BJ (cell line): ENCODE results near the gene SPINT1. TPM values are rescaled to one million over a fixed set of nuclear protein-coding genes. Genes with fewer than 3 reads are reported as not detected.

Source experiments
- CTCF ChIA-PET: fragments of 350-600 bp; formaldehyde crosslinking; extraction: SDS; loops from one replicate; lab custom pipeline; 2021; ENCODE audit warnings: antibody characterized with exemption, inconsistent platforms; lab: Yijun Ruan, JAX
- POLR2A ChIA-PET: fragments of 300-600 bp; sonication (Branson Sonifier 250); formaldehyde crosslinking; extraction: SDS; loops from one replicate; lab custom pipeline; 2021; ENCODE audit warnings: antibody characterized with exemption; lab: Charles Lee
- DNase-seq: peaks from one replicate; pipeline ENCODE4 v3.0.0-alpha.2; 2011; ENCODE audit warnings: low read depth
- H3K27me3 ChIP-seq: 2 replicates; pipeline ENCODE4 v1.6.0; 2011; ENCODE audit warnings: low read length; ENCODE audit not compliant: control insufficient read depth, insufficient read depth
- H3K36me3 ChIP-seq: 2 replicates; pipeline ENCODE4 v1.5.1; 2011; ENCODE audit warnings: low read length; ENCODE audit not compliant: control insufficient read depth, insufficient read depth
- H3K4me3 ChIP-seq: 2 replicates; pipeline ENCODE4 v1.5.1; 2011; ENCODE audit warnings: low read depth, mild to moderate bottlenecking, control low read depth, low read length
- polyA plus RNA-seq: library from polyadenylated mRNA; depleted of rRNA; stranded (reverse); fragments of >200 nt; gene quantifications from 2 replicates; pipeline ENCODE4 v1.2.3, GENCODE V29; 2011
- TF ChIP-seq, protein P1 (sequence below): IDR thresholded peaks from 2 replicates; pipeline ENCODE4 v1.5.1; 2011; ENCODE audit warnings: low read depth, mild to moderate bottlenecking, control low read depth, inconsistent platforms, low read length, moderate library complexity; ENCODE audit not compliant: insufficient read depth

SPINT1 gene
- polyA plus RNA-seq, 1 experiment, result 1.1 TPM

- ChIA-PET CTCF (interaction anchor here (0.6 to 4.9 kb wide), 59 partner anchors 9 to 439 kb away, joined by 3 to 76 read pairs (median 4); partner anchors contain the start of genes CCDC32, CHP1, DNAJC17 and GCHFR), POLR2A (interaction anchor here (0.6 to 1.3 kb wide), 5 partner anchors 35 to 330 kb away, joined by 3 read pairs; partner anchors contain the start of gene CCDC32)
- Histone ChIP-seq H3K4me3 (peak within 1 kb of the TSS; percentile 95), H3K36me3 (peaks cover 2% of the 10 kb centered on the region; the same call in 1 of the 2 replicates), H3K27me3 (no peaks in the 10 kb centered on the region)
- TF ChIP-seq, protein P1, sequence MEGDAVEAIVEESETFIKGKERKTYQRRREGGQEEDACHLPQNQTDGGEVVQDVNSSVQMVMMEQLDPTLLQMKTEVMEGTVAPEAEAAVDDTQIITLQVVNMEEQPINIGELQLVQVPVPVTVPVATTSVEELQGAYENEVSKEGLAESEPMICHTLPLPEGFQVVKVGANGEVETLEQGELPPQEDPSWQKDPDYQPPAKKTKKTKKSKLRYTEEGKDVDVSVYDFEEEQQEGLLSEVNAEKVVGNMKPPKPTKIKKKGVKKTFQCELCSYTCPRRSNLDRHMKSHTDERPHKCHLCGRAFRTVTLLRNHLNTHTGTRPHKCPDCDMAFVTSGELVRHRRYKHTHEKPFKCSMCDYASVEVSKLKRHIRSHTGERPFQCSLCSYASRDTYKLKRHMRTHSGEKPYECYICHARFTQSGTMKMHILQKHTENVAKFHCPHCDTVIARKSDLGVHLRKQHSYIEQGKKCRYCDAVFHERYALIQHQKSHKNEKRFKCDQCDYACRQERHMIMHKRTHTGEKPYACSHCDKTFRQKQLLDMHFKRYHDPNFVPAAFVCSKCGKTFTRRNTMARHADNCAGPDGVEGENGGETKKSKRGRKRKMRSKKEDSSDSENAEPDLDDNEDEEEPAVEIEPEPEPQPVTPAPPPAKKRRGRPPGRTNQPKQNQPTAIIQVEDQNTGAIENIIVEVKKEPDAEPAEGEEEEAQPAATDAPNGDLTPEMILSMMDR, result peak; percentile 92
- DNase-seq, result peak; percentile 72
Observed at GRCh38 chr15:40893733-40894680, 50.2 kb downstream of the SPINT1 start, which contains the start of gene VPS18. Gene VPS18 (plus strand): TSS chr15:40894450. CDS start chr15:40894769, 319 bp downstream.

GRCh38 chr15:40894681-40895448 lies 51.0 kb downstream of the SPINT1 start:
- H3K36me3 ChIP-seq, result peaks cover 10% of the 10 kb centered on the region
- peak overlapping the region; percentile 95 for H3K4me3 ChIP-seq
- ChIA-PET POLR2A (interaction anchor here (0.7 to 1.3 kb wide), 4 partner anchors 36 to 330 kb away, joined by 3 read pairs; partner anchors contain the start of gene CCDC32), CTCF (interaction anchor here (0.6 to 4.9 kb wide), 53 partner anchors 9 to 375 kb away, joined by 3 to 76 read pairs (median 4); partner anchors contain the start of genes CCDC32, CHAC1, CHP1 and DNAJC17)
- no peak for DNase-seq
- TF ChIP-seq, protein P1, result peak; percentile 75
- H3K27me3 ChIP-seq, result no peaks in the 10 kb centered on the region

- H3K36me3 ChIP-seq, result peaks cover 37% of the 10 kb centered on the region
- ChIA-PET POLR2A (no interaction called here), CTCF (interaction anchor here (1.0 to 2.2 kb wide), 5 partner anchors 40 to 119 kb away, joined by 3 to 16 read pairs (median 4); no protein-coding TSS in a partner anchor)
- TF ChIP-seq, protein P1, result no peak
- no peak overlapping the region for H3K4me3 ChIP-seq
- no peak for DNase-seq
- no peaks in the 10 kb centered on the region for H3K27me3 ChIP-seq
Observed at GRCh38 chr15:40899536-40900207, 55.8 kb downstream of the SPINT1 start.

DNA sequence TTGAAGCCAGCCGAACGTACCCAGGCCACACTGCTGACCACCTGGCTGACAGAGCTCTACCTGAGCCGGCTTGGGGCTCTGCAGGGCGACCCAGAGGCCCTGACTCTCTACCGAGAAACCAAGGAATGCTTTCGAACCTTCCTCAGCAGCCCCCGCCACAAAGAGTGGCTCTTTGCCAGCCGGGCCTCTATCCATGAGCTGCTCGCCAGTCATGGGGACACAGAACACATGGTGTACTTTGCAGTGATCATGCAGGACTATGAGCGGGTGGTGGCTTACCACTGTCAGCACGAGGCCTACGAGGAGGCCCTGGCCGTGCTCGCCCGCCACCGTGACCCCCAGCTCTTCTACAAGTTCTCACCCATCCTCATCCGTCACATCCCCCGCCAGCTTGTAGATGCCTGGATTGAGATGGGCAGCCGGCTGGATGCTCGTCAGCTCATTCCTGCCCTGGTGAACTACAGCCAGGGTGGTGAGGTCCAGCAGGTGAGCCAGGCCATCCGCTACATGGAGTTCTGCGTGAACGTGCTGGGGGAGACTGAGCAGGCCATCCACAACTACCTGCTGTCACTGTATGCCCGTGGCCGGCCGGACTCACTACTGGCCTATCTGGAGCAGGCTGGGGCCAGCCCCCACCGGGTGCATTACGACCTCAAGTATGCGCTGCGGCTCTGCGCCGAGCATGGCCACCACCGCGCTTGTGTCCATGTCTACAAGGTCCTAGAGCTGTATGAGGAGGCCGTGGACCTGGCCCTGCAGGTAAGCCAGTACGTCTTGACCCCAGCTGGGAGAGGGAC lies 56.6 kb downstream of the SPINT1 start:
- no peaks in the 10 kb centered on the region for H3K27me3 ChIP-seq
- no peak overlapping the region for H3K4me3 ChIP-seq
- ChIA-PET CTCF (interaction anchor here (1.0 to 1.7 kb wide), 4 partner anchors 41 to 119 kb away, joined by 3 to 7 read pairs (median 4); no protein-coding TSS in a partner anchor), POLR2A (no interaction called here)
- TF ChIP-seq, protein P1, result no peak
- H3K36me3 ChIP-seq, result peaks cover 37% of the 10 kb centered on the region
- DNase-seq, result no peak
